GM12878 (cell line): ENCODE results near the gene GRIPAP1. TPM values are rescaled to one million over a fixed set of nuclear protein-coding genes. Genes with fewer than 3 reads are reported as not detected.

Experiments used
- ATAC-seq: fragments of 200-7000 bp; cut with Tn5 transposase; 3 replicates; pipeline ENCODE4 v1.9.1; 2020; ENCODE audit warnings: mild to moderate bottlenecking, moderate library complexity
- BruUV-seq: library from RNA; stranded (reverse); fragments of 400-500 nt; replicated peaks from 2 replicates; lab custom pipeline; 2021; lab: Mats Ljungman, UMichigan
- CTCF ChIA-PET: fragments of 300-600 bp; sonication (Branson Sonifier 250); formaldehyde crosslinking; extraction: SDS; loops from one replicate; lab custom pipeline; 2021; ENCODE audit warnings: inconsistent platforms; lab: Yijun Ruan, JAX
- POLR2A ChIA-PET: fragments of 350-600 bp; formaldehyde crosslinking; extraction: SDS; loops from one replicate; lab custom pipeline; 2021; ENCODE audit warnings: inconsistent platforms; lab: Charles Lee
- RAD21 ChIA-PET: fragments of 300-600 bp; sonication (Branson Sonifier 250); formaldehyde crosslinking; loops from one replicate; lab custom pipeline; 2023; ENCODE audit warnings: antibody characterized with exemption; ENCODE audit not compliant: unreplicated experiment; lab: Charles Lee
- SMC1A ChIA-PET: fragments of 300-600 bp; sonication (Branson Sonifier 250); formaldehyde crosslinking; loops from one replicate; lab custom pipeline; 2023; ENCODE audit not compliant: unreplicated experiment, uncharacterized antibody; lab: Charles Lee
- DNase-seq: peaks from one replicate; pipeline ENCODE4 v3.0.0-alpha.2; 2011; ENCODE audit warnings: low read depth, low spot score
- FAIRE-seq: peaks from 3 replicates; lab custom pipeline; 2011; peaks lifted over from hg19 to GRCh38; lab: Jason Lieb, UNC
- H2AFZ ChIP-seq: 2 replicates; pipeline ENCODE4 v1.6.0; 2011; ENCODE audit warnings: low read depth, low read length, control low read depth; ENCODE audit not compliant: control insufficient read depth
- H3K27ac ChIP-seq: 2 replicates; pipeline ENCODE4 v1.5.1; 2011; ENCODE audit warnings: control low read depth; ENCODE audit not compliant: control insufficient read depth, insufficient read depth
- H3K27me3 ChIP-seq, 2 experiments: replicated peaks in 1 of 2; 2 replicates each; pipeline versions ENCODE4 v1.6.0 to v1.6.1; 2011; ENCODE audit warnings: low read length in 1 of 2; ENCODE audit not compliant: control insufficient read depth in 2 of 2, insufficient read depth in 2 of 2
- H3K36me3 ChIP-seq, 2 experiments: 2 replicates each; pipeline ENCODE4 v1.5.1; 2011; ENCODE audit warnings: low read length in 1 of 2; ENCODE audit not compliant: control insufficient read depth in 2 of 2, insufficient read depth in 2 of 2
- H3K4me1 ChIP-seq: 2 replicates; pipeline ENCODE4 v1.6.1; 2011; ENCODE audit warnings: mild to moderate bottlenecking, low read length, moderate library complexity, mixed read lengths; ENCODE audit not compliant: control insufficient read depth, insufficient read depth
- H3K4me2 ChIP-seq: 2 replicates; pipeline ENCODE4 v1.6.0; 2011; ENCODE audit warnings: control low read depth; ENCODE audit not compliant: control insufficient read depth, insufficient read depth
- H3K4me3 ChIP-seq: fragments of 200-600 bp; sonication (generic); 2 replicates; pipeline ENCODE4 v1.5.1; 2016
- H3K79me2 ChIP-seq: 2 replicates; pipeline ENCODE4 v1.6.0; 2011; ENCODE audit warnings: low read length; ENCODE audit not compliant: control insufficient read depth, insufficient read depth
- H3K9ac ChIP-seq: 2 replicates; pipeline ENCODE4 v1.8.0; 2011; ENCODE audit warnings: low read length, control low read depth, mixed read lengths; ENCODE audit not compliant: control insufficient read depth, insufficient read depth
- H3K9me3 ChIP-seq: replicated peaks from 3 replicates; pipeline ENCODE4 v1.5.1; 2011; ENCODE audit warnings: mild to moderate bottlenecking, low read length; ENCODE audit not compliant: control insufficient read depth, insufficient read depth
- H4K20me1 ChIP-seq: 2 replicates; pipeline ENCODE4 v1.6.0; 2011; ENCODE audit not compliant: control insufficient read depth, insufficient read depth
- DPF2 ChIP-seq: fragments of 450-650 bp; IDR thresholded peaks from 2 replicates; pipeline ENCODE4 v1.6.1; 2017; ENCODE audit warnings: mild to moderate bottlenecking
- NBN ChIP-seq: fragments of 450-650 bp; IDR thresholded peaks from 2 replicates; pipeline ENCODE4 v1.6.1; 2016
- POLR2A ChIP-seq: IDR thresholded peaks from 2 replicates; pipeline ENCODE4 v1.6.1; 2011; ENCODE audit warnings: low read depth, mild to moderate bottlenecking, low read length
- SIX5 ChIP-seq: IDR thresholded peaks from 2 replicates; pipeline ENCODE4 v1.6.1; 2011; ENCODE audit warnings: mild to moderate bottlenecking, low read depth, low read length, moderate library complexity; ENCODE audit not compliant: severe bottlenecking
- SREBF1 ChIP-seq: IDR thresholded peaks from 2 replicates; pipeline ENCODE4 v1.6.1; 2012; ENCODE audit warnings: mild to moderate bottlenecking, low read length
- TBL1XR1 ChIP-seq: IDR thresholded peaks from 2 replicates; pipeline ENCODE4 v1.6.1; 2012; ENCODE audit warnings: low read depth, low read length, improper control_type of control experiment
- YY1 ChIP-seq: IDR thresholded peaks from 2 replicates; pipeline ENCODE4 v1.6.1; 2011; ENCODE audit warnings: low read depth, mild to moderate bottlenecking, low read length
- ZNF24 ChIP-seq: fragments of 450-650 bp; IDR thresholded peaks from 2 replicates; pipeline ENCODE4 v1.6.1; 2017; ENCODE audit warnings: antibody characterized with exemption, mild to moderate bottlenecking
- ZNF592 ChIP-seq: fragments of 450-650 bp; IDR thresholded peaks from 2 replicates; pipeline ENCODE4 v1.6.1; 2017; ENCODE audit warnings: mild to moderate bottlenecking, moderate library complexity
- in situ Hi-C: fragments of 300-500 bp; cut with MboI; formaldehyde crosslinking; loops from 9 replicates; pipeline ENCODE4 v1.14.3; 2018; ENCODE audit warnings: mixed read lengths
- intact Hi-C: fragments of 100-400 bp; cut with micrococcal nuclease; formaldehyde crosslinking; loops from one replicate; pipeline ENCODE4 v1.14.2; 2022; ENCODE audit not compliant: unreplicated experiment
- polyA plus RNA-seq, 11 experiments: library from polyadenylated mRNA; depleted of rRNA in 4 of 11; unstranded in 6 of 11; stranded (reverse) in 5 of 11; fragments of >200 nt; fragmentation: Nextera tagmentation in 4 of 11; fragmentation: Illumina TruSeq in 1 of 11; extraction: Ambion mirVana in 4 of 11; extraction: Trizol in 1 of 11; gene quantifications; 1 replicate in 1 of 11; 2 replicates in 10 of 11; pipeline versions ENCODE4 v1.2.1 to v1.2.3, GENCODE V29; 2011 to 2016; ENCODE audit warnings: inconsistent platforms in 2 of 11, missing spikeins in 2 of 11, low read depth in 1 of 11
- total RNA-seq, 4 experiments: library from RNA; depleted of rRNA in 3 of 4; stranded (reverse); fragments of >200 nt in 3 of 4; fragmentation: Illumina TruSeq in 1 of 4; extraction: Trizol in 1 of 4; gene quantifications; 2 replicates each; pipeline versions ENCODE4 v1.2.1 to v1.2.3, GENCODE V29; 2013 to 2021

GRIPAP1 gene
- total and polyA plus RNA-seq, 10 of the 15 experiments (the other 5 are each of a cell fraction or from before 2014, with no cell fraction given) = 4.2 to 44.7 (median 25.8) TPM

- Histone ChIP-seq H4K20me1 (no peaks in the 10 kb centered on the region), H3K79me2 (no peaks in the 10 kb centered on the region), H2AFZ (no peak overlapping the region), H3K9ac (no peak overlapping the region), H3K4me1 (no peaks in the 10 kb centered on the region), H3K36me3 (peaks cover 0 to 10% of the 10 kb centered on the region in 2 experiments; a peak in 2 of 4 replicates), H3K27ac (no peak overlapping the region), H3K4me3 (no peak overlapping the region), H3K9me3 (no peaks in the 10 kb centered on the region), H3K27me3 (no peaks in the 10 kb centered on the region), H3K4me2 (no peak overlapping the region)
- ChIA-PET RAD21 (no interaction called here), CTCF (interaction anchor here (0.8 kb wide), 1 partner anchor 18 kb away, joined by 3 read pairs; no protein-coding TSS in a partner anchor), POLR2A (no interaction called here), SMC1A (interaction anchor here (0.6 to 1.1 kb wide), 2 partner anchors 52 to 299 kb away, joined by 3 read pairs; no protein-coding TSS in a partner anchor)
- DNase-seq (no peak), FAIRE-seq (no peak), ATAC-seq (no peak)
- TF ChIP-seq SREBF1 (no peak), ZNF592 (no peak), TBL1XR1 (no peak), POLR2A (no peak), NBN (no peak), ZNF24 (no peak), SIX5 (no peak), YY1 (no peak), DPF2 (no peak)
- intact Hi-C loops = no loop called here
- no TSS peak for BruUV-seq
- in situ Hi-C loops = no loop called here
These were observed 9.7 kb downstream of the GRIPAP1 start for GRCh38 chrX:48992341-48992740.
